Pulmonary artery endothelial cell (primary cell): ENCODE measurements around the gene PER1. TPM values are rescaled to one million over a fixed set of nuclear protein-coding genes. Genes with fewer than 3 reads are reported as not detected.

Experiments
- DNase-seq: peaks from one replicate; pipeline ENCODE4 v3.0.0-alpha.2; 2011; ENCODE audit warnings: low read depth, low spot score
- total RNA-seq: library from RNA; depleted of rRNA; stranded (reverse); fragments of >200 nt; gene quantifications from 2 replicates; pipeline ENCODE4 v1.2.3, GENCODE V29; 2014

PER1 gene
- total RNA-seq, 1 donor from 2014 or later, result 8.0 TPM

GRCh38 chr17:8140065-8141029 lies 11.9 kb downstream of the PER1 start:
- no peak for DNase-seq

GRCh38 chr17:8138672-8139371 lies 13.4 kb downstream of the PER1 start:
- DNase-seq, result peak; percentile 86

- no peak for DNase-seq
These were observed 13.9 kb downstream of the PER1 start for GRCh38 chr17:8138374-8138671.

- no peak for DNase-seq
These were observed 14.4 kb downstream of the PER1 start for GRCh38 chr17:8137645-8138373.

- DNase-seq, result no peak
These were observed 18.3 kb downstream of the PER1 start for GRCh38 chr17:8133941-8134340.

- DNase-seq, result no peak
These were observed 18.8 kb downstream of the PER1 start for GRCh38 chr17:8133399-8133798.

- no peak for DNase-seq
These were observed 20.3 kb downstream of the PER1 start for GRCh38 chr17:8131844-8132441.

GRCh38 chr17:8128125-8128784 lies 23.9 kb downstream of the PER1 start:
- no peak for DNase-seq

GRCh38 chr17:8126491-8127066 lies 25.6 kb downstream of the PER1 start:
- no peak for DNase-seq

- no peak for DNase-seq
These were observed 26.2 kb downstream of the PER1 start for GRCh38 chr17:8125947-8126490.

- DNase-seq, result no peak
These were observed 26.9 kb downstream of the PER1 start for GRCh38 chr17:8125154-8125946.

- DNase-seq, result no peak
These were observed 27.7 kb downstream of the PER1 start for GRCh38 chr17:8124350-8125153.

- no peak for DNase-seq
These were observed 28.4 kb downstream of the PER1 start, which contains the start of gene HES7 for GRCh38 chr17:8123695-8124349. HES7 (minus strand) TSS chr17:8124106; CDS start chr17:8124084, 22 bp downstream.

- DNase-seq, result no peak
These were observed 29.1 kb downstream of the PER1 start for GRCh38 chr17:8122924-8123694.

- DNase-seq, result no peak
These were observed 29.7 kb downstream of the PER1 start for GRCh38 chr17:8122422-8122923.

- no peak for DNase-seq
These were observed 30.4 kb downstream of the PER1 start for GRCh38 chr17:8121681-8122421.

- DNase-seq, result no peak
These were observed 30.9 kb downstream of the PER1 start for GRCh38 chr17:8121407-8121680.
